ENCODE data around the gene NDUFB11.

- TF ChIP-seq CTCF (IDR thresholded peaks at IDR 0.05 in 2 of 3, conservative IDR thresholded peaks at IDR 0.05 in 1 of 3; ENCODE audit: insufficient read depth in 2 of 3, low read depth in 1 of 3, low read length in 3 of 3): no peak
- TF ChIP-seq YY1 (IDR thresholded peaks at IDR 0.05; ENCODE audit: borderline replicate concordance in 1 of 3, control insufficient read depth in 1 of 3, extremely low read depth in 1 of 3, insufficient read depth in 3 of 3, insufficient read length in 1 of 3, insufficient replicate concordance in 2 of 3, low read depth in 1 of 3, low read length in 2 of 3): no peak
- no peak for TF ChIP-seq PCBP1 (IDR thresholded peaks at IDR 0.05; ENCODE audit: low read depth, low read length, poor library complexity, severe bottlenecking)
- no peak for TF ChIP-seq RFX5 (IDR thresholded peaks at IDR 0.05; ENCODE audit: low read depth, low read length)
- TF ChIP-seq SMC3 (conservative IDR thresholded peaks at IDR 0.05; ENCODE audit: insufficient read depth, low read depth, low read length): no peak
- no peak for TF ChIP-seq ARNT (IDR thresholded peaks at IDR 0.05)
- no peak for TF ChIP-seq KAT7 (CRISPR knock-in tag; IDR thresholded peaks at IDR 0.05; ENCODE audit: borderline replicate concordance)
Measured at GRCh38 chrX:47151435-47151834, 6.9 kb upstream of the NDUFB11 start.
